C4-2B (cell line): Measurements from ENCODE around the gene P3H3.

Experiments
- ZFX ChIP-seq: fragments of 450-650 bp; IDR thresholded peaks from 2 replicates; pipeline ENCODE4 v1.6.1; 2017
- TF ChIP-seq, protein P1 (sequence below): fragments of 450-650 bp; conservative IDR thresholded peaks from 2 replicates; pipeline ENCODE4 v1.5.1; 2017; ENCODE audit warnings: mild to moderate bottlenecking

DNA sequence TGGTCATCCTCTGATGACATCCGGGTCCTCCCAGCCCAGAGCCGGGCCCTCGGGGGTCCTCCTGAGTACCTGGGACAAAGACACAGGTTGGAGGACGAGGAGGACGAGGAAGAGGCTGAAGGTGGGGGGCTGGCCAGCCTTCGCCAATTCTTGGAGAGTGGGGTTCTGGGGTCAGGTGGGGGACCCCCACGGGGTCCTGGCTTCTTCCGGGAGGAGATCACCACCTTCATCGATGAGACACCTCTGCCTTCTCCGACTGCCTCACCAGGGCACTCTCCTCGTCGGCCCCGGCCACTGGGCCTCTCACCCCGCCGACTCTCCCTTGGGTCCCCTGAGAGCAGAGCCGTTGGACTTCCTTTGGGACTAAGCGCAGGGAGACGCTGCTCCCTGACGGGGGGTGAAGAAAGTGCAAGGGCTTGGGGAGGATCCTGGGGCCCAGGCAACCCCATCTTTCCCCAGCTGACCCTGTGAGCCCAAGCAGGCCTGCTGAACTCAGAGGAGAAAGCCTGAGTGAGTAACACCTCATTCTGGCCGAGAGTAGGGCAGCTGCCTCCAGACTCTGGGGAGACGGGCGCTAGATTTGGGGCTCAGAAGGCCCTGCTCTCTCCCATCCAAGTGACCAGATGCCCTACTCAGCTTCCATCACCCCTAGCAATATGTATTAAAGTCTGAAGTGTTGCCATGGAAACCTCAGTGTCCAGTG lies 1.3 kb upstream of the P3H3 start:
- TF ChIP-seq, protein P1, sequence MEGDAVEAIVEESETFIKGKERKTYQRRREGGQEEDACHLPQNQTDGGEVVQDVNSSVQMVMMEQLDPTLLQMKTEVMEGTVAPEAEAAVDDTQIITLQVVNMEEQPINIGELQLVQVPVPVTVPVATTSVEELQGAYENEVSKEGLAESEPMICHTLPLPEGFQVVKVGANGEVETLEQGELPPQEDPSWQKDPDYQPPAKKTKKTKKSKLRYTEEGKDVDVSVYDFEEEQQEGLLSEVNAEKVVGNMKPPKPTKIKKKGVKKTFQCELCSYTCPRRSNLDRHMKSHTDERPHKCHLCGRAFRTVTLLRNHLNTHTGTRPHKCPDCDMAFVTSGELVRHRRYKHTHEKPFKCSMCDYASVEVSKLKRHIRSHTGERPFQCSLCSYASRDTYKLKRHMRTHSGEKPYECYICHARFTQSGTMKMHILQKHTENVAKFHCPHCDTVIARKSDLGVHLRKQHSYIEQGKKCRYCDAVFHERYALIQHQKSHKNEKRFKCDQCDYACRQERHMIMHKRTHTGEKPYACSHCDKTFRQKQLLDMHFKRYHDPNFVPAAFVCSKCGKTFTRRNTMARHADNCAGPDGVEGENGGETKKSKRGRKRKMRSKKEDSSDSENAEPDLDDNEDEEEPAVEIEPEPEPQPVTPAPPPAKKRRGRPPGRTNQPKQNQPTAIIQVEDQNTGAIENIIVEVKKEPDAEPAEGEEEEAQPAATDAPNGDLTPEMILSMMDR, result no peak
- TF ChIP-seq ZFX, result no peak
